ENCODE measurements around the gene TMEM266.

DNA sequence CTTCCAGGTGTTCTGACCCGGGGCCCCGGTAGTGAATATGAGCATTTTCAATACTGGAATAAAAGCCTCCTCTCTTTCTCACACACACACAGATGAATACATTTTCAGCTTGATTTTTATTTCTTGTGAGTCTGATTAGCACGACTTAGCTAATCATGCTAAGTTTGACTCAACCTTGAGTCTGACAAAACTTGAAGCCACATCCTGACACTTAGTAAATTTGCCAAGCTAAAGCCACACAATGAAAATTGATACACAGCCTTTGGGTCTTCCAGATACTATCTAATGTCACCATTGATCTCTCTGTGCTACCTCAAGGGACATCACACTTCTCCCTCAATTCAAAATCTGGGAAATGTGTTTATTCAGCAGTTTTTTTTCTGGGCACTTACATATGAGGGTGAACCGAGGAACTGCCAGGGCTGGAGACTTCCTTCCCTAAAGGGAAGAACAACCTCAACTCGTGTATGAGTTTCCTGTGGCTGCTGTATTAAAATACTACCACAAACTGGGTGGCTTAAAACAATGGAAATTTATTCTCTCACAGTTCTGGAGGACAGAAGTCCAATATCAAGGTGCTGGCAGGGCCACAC lies 18.6 kb downstream of the TMEM266 start:
- TF ChIP-seq RARB (CRISPR knock-in tag; IDR thresholded peaks at IDR 0.05) (no peak), ZFP30 (CRISPR knock-in tag; IDR thresholded peaks at IDR 0.05) (no peak), ARNTL (CRISPR knock-in tag; IDR thresholded peaks at IDR 0.05; ENCODE audit: borderline replicate concordance, low read depth) (no peak), PPARA (CRISPR knock-in tag; IDR thresholded peaks at IDR 0.05; ENCODE audit: borderline replicate concordance) (no peak), CSDC2 (CRISPR knock-in tag; IDR thresholded peaks at IDR 0.05) (no peak), ZC3H10 (CRISPR knock-in tag; IDR thresholded peaks at IDR 0.05) (no peak), GLIS3 (CRISPR knock-in tag; IDR thresholded peaks at IDR 0.05) (no peak), ZNF70 (CRISPR knock-in tag; IDR thresholded peaks at IDR 0.05) (no peak), TCF4 (CRISPR knock-in tag; IDR thresholded peaks at IDR 0.05; ENCODE audit: borderline replicate concordance) (no peak), ZFP3 (CRISPR knock-in tag; IDR thresholded peaks at IDR 0.05) (no peak)
- TF ChIP-seq, protein P1, sequence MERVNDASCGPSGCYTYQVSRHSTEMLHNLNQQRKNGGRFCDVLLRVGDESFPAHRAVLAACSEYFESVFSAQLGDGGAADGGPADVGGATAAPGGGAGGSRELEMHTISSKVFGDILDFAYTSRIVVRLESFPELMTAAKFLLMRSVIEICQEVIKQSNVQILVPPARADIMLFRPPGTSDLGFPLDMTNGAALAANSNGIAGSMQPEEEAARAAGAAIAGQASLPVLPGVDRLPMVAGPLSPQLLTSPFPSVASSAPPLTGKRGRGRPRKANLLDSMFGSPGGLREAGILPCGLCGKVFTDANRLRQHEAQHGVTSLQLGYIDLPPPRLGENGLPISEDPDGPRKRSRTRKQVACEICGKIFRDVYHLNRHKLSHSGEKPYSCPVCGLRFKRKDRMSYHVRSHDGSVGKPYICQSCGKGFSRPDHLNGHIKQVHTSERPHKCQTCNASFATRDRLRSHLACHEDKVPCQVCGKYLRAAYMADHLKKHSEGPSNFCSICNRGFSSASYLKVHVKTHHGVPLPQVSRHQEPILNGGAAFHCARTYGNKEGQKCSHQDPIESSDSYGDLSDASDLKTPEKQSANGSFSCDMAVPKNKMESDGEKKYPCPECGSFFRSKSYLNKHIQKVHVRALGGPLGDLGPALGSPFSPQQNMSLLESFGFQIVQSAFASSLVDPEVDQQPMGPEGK (CRISPR knock-in tag; IDR thresholded peaks at IDR 0.05; ENCODE audit: borderline replicate concordance) = no peak
- TF ChIP-seq, protein P2, sequence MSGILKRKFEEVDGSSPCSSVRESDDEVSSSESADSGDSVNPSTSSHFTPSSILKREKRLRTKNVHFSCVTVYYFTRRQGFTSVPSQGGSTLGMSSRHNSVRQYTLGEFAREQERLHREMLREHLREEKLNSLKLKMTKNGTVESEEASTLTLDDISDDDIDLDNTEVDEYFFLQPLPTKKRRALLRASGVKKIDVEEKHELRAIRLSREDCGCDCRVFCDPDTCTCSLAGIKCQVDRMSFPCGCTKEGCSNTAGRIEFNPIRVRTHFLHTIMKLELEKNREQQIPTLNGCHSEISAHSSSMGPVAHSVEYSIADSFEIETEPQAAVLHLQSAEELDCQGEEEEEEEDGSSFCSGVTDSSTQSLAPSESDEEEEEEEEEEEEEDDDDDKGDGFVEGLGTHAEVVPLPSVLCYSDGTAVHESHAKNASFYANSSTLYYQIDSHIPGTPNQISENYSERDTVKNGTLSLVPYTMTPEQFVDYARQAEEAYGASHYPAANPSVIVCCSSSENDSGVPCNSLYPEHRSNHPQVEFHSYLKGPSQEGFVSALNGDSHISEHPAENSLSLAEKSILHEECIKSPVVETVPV (CRISPR knock-in tag; IDR thresholded peaks at IDR 0.05) = no peak
- TF ChIP-seq, protein P3, sequence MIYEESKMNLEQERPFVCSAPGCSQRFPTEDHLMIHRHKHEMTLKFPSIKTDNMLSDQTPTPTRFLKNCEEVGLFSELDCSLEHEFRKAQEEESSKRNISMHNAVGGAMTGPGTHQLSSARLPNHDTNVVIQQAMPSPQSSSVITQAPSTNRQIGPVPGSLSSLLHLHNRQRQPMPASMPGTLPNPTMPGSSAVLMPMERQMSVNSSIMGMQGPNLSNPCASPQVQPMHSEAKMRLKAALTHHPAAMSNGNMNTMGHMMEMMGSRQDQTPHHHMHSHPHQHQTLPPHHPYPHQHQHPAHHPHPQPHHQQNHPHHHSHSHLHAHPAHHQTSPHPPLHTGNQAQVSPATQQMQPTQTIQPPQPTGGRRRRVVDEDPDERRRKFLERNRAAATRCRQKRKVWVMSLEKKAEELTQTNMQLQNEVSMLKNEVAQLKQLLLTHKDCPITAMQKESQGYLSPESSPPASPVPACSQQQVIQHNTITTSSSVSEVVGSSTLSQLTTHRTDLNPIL (CRISPR knock-in tag; IDR thresholded peaks at IDR 0.05; ENCODE audit: low read depth) = no peak
